Activated T-helper 1 cell treated with anti-CD3 and anti-CD28 coated beads, Interleukin-2, amount 50 U/mL, for 16 hours (primary cell): Measurements from ENCODE around the gene IKZF4.

Experiments
- DNase-seq, 2 donors: peaks; one replicate each; pipeline ENCODE4 v3.0.0-alpha.2; 2020; ENCODE audit warnings: low read depth in 1 of 2, low spot score in 1 of 2

Gene IKZF4

DNA sequence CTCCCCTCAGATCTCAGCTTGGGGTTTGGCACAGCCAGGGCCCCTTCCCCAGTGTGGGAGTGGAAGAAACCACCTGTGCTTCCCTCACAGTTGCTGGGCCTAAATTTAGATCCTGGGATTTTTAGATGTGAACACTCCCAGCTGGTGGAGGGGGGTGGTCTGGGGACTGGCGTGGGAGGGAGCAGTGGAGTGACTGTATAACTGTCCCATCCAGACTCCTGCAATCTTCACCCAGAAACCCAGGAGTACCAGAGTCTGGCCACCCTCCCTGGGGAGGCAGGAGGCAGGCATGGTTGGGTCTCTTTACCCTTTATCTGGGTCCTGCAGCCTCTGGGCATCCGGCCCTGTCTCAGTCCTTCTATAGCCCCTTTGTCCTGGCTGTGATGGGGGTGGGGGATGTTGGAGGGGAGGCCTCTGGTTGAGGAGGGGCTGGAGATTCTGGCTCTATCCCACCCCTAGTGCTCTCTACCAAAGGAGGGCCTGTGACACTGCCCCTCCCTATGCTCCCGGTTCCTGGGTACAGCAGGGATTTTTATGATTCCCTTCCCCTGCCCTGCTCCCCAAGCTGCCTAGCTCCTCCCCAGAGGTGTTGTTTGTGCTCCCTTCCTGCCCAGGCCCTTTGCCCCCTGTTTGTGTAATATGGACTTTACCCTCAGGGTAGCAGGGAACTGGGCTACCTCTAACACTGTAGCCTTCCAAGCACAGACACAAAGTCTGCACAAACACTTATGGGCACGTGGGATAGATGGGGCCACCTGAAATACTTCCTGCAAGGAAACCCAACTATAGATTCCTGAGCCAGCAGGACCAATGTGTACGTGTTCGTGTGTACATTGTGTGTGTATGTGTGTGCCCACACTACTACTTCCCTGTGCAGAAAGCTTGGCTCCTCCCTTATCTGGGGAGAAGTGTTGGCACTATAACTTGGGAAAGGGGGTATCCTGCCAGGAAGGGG is 60.8 kb downstream of the IKZF4 start:
- no peak for DNase-seq

DNA sequence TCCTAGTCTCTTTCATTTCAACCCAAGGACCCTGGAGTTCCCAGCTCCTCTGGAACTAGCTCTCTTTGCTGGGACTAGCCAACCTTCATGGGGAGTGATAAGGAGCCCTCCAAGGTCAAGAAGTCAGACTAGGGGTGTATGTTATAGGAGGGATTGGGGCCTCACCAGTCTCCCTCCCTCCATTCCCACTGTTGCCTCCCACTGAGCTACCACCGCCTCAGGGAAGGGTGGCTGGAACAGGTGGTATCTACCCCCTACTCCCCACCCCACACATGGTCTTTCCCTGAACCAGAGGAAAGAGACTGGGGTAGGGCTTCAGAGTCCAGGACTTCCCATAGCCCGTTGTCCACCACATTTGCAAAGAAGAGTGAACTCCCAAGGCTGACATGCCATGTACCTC is 61.5 kb downstream of the IKZF4 start:
- DNase-seq: no peak

DNA sequence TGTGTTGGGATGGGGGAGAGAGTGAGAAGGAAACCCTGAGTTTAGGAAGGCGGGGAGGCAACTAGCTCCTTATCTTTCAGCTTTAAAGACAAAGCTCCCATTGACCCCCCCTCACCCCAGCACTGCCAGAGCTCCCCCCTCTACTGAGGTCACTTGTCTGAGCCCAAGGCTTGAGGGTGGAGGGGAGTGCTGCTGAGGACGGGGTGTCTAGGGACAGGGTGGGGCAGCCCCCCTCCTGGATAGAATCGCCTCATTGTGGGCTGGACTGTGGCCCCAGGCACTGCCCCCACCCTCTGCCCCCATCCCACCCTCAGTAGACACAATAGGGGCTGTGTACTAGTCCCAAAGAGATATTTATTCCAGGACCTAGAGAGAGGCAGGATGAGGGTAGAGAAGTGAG is 62.1 kb downstream of the IKZF4 start:
- no peak for DNase-seq

DNA sequence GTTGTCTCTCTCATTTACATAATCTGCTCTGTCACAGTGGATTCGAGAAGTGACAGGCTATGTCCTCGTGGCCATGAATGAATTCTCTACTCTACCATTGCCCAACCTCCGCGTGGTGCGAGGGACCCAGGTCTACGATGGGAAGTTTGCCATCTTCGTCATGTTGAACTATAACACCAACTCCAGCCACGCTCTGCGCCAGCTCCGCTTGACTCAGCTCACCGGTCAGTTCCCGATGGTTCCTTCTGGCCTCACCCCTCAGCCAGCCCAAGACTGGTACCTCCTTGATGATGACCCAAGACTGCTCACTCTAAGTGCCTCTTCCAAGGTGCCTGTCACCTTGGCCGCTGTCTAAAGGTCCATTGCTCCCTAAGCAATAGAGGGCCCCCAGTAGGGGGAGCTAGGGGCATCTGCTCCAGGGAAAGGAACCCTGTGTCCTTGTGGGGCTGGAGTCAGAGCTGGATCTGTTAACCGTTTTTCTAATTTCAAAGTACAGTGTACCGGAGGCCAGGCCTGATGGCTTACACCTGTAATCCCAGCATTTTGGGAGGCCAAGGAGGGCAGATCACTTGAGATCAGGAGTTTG is 64.2 kb downstream of the IKZF4 start:
- DNase-seq: no peak

DNA sequence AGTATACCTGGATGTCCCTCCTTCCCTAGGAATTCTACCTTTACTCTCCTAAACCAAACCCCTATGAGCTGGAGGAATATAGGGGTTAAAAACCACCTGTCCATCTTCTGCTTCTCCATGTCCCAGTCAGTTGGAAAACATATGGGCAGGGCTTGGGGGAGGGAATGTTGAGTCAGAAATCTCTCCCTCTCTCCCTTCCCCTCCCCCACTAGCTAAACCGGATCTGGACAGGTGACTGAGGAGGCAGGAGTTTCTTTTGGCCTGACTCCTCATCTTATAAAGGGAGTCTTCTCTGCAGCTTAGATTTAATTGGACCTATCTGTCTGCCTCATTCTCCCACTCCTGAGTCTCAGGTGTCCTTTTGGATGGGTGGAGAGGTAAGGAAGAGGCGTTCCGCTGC is 65.3 kb downstream of the IKZF4 start:
- no peak for DNase-seq

DNA sequence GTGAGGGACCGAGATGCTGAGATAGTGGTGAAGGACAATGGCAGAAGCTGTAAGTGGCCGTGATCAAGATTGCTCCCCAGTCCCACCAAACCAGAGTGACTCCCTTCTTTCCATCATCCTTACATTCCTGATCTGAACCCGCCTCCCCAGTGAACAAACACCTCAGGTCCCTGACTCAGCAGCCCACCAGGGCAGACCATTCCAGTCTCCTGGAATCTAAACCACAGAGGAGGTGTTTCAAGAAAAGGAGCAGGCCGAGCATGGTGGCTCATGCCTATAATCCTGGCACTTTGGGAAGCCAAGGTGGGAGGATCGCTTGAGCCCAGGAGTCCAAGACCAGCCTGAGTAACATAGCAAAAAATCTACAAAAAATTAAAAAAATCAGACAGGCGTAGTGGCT is 65.8 kb downstream of the IKZF4 start:
- no peak for DNase-seq

DNA sequence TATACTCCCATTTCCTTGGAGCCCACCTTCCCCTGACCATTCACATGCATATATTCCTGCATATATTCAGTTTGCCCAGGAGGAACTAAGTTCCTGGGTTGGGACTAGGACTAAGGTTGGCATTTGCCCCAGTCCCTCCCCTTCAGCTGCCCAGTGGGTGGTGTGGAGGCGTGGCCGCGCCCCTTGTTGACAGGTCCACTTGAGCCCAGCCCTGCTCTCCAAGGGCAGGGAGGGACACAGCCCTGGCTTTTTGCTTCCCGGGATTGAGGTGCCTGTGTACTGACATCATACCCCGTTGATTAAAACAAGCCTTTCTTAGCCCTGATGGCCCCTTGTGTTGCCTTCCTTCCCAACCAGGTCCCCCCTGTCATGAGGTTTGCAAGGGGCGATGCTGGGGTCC is 66.4 kb downstream of the IKZF4 start:
- DNase-seq: no peak
